ENCODE measurements around the gene ABO. TPM values are rescaled to one million over a fixed set of nuclear protein-coding genes. Genes with fewer than 3 reads are reported as not detected.

Gene ABO
- total and polyA plus RNA-seq, 7 donors: 0.03 to 0.86 (median 0.51) TPM

DNA sequence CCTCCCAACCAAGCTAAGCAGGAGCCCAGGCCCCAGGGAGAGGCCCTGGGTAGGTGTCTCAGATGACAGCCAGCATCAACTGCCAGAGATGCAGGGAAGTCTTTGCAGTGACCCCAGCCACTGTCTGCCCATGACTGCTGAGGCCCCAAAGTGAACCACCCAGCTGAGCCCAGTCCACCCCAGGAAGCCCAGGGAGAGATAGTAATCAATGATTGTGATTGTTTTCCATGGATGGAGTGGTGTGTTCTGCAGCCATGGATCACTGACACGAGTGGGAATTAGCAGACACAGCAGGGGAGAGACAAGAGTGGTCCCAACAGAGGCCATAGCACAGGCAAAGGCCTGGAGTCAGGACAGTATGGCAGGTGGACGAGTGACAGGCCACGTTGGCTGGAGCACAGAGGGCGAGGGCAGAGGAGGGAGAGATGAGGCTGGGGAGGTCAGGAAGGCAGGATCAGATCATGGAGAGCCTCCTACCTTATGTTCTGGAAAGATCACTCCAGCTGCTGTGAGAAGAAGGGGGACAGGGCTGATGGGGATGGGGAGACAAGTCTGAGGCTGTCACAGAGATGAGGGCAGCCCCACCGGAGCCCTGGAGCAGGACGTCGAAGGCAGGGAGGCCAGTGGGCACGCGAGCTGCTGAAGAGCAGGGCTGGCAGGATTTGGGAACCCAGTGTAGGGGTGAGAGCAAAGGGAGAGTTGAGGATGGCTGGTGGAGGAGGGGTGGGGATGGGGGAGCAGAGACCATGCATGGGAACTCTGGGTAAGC, 14.5 kb downstream of the ABO start:
- intact Hi-C loops (cut with DNase I): no loop called here
- H3K27ac ChIP-seq: no peak overlapping the region
- ATAC-seq (no peak), DNase-seq (no peak)
- peaks cover 0 to 31% (median 5%) of the 10 kb centered on the region in 3 donors for H3K27me3 ChIP-seq (ENCODE audit: insufficient read depth in 3 of 3, low read length in 2 of 3)
- 77 to 82% (median 81%) methylated on average over 9 of the region's 9 CpGs for WGBS, 3 donors
- no peaks in the 10 kb centered on the region for H3K4me1 ChIP-seq
- TF ChIP-seq CTCF (IDR thresholded peaks at IDR 0.05): no peak
- H3K9me3 ChIP-seq: no peaks in the 10 kb centered on the region
- H3K4me3 ChIP-seq: no peak overlapping the region
- H3K36me3 ChIP-seq (ENCODE audit: insufficient read depth in 1 of 2, low read depth in 1 of 2): no peaks in the 10 kb centered on the region

DNA sequence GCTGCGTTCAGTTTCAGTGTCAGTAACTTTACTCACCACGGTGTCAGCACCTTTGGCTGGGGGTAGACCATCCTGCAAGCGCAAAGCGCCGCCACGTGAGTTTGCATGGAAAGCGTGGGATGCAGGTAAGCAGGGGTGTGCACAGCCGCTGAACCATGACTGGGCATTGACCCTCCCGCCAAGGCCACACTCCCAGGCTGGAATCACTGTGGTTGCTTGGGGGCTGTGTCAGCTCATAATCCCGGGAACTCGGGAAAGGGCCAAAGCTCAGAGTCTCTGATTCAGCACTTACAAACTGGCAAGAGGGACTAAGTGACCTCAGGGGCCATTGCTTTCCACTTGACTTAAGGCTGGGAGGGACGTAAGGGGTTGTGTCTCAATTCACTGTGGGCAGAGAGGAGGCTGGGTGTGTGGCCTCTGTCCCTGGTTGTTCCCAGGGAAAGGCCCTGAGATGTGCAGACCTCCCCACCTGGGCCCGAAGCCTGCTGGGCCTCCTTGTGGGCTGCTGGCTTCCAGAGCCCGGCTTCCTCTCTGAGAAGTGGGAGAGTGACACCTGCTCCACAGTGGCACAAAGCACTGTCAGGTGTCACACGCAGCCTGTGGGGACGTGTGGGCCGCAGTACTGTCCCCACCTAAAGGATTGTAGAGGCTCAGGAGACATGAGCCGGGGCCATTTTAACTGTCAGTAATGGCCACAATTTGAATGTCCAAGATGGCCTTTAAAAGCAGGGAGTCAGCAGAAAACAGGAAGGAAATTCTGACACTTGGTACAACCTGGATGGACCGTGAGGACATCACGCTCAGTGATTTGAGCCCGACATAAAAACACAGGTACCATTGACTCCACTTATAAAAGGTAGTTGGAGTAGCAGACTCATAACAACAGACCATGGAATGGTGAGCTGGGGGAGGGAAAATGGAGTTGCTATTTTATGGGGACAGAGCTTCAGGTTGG, 16.7 kb downstream of the ABO start:
- no peak for TF ChIP-seq CTCF (IDR thresholded peaks at IDR 0.05)
- DNase-seq (no peak), ATAC-seq (no peak)
- intact Hi-C loops (cut with DNase I): no loop called here
- Histone ChIP-seq H3K27ac (no peak overlapping the region), H3K36me3 (ENCODE audit: insufficient read depth in 1 of 2, low read depth in 1 of 2) (no peaks in the 10 kb centered on the region), H3K4me3 (no peak overlapping the region), H3K9me3 (peaks cover 8% of the 10 kb centered on the region), H3K27me3 (ENCODE audit: insufficient read depth in 3 of 3, low read length in 2 of 3) (peaks cover 0 to 16% (median 5%) of the 10 kb centered on the region in 3 donors), H3K4me1 (no peaks in the 10 kb centered on the region)
- 71 to 81% (median 78%) methylated on average over 21 of the region's 21 CpGs for WGBS, 3 donors

- DNase-seq (peak in 1 of 2 donors; percentile 76), ATAC-seq (peak in 2 of 4 donors; percentile 13 to 56)
- no peak for TF ChIP-seq CTCF (IDR thresholded peaks at IDR 0.05)
- no peaks in the 10 kb centered on the region for H3K36me3 ChIP-seq (ENCODE audit: insufficient read depth in 1 of 2, low read depth in 1 of 2)
- no peak overlapping the region for H3K4me3 ChIP-seq
- no peak overlapping the region for H3K27ac ChIP-seq
- peaks cover 0 to 15% (median 5%) of the 10 kb centered on the region in 3 donors for H3K27me3 ChIP-seq (ENCODE audit: insufficient read depth in 3 of 3, low read length in 2 of 3)
- 39 to 49% (median 49%) methylated on average over 13 of the region's 13 CpGs for WGBS, 3 donors
- H3K9me3 ChIP-seq: peaks cover 8% of the 10 kb centered on the region
- no peaks in the 10 kb centered on the region for H3K4me1 ChIP-seq
- intact Hi-C loops (cut with DNase I): no loop called here
Observed at GRCh38 chr9:133257465-133257956, 17.5 kb downstream of the ABO start.

DNA sequence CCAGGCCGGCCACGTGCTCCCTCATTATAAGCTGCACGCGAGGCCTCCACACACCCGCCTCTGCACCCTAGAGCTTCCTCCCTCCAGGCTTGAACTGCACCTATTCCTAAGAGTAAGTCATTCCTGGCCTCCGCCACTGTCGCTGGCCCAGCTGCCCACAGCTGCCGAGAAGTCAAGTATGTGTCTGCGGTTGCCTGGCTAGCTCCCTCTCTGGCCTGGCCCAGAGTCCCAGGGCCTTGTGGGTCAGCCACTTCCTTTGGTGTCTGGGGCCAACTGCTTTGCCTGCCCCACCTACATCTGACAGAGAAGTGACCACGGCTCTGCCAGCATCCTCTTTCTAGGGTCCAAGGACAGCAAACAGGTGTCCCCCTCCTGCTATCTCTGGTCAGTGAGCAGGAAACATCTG, 18.3 kb downstream of the ABO start:
- WGBS, 3 donors: 27 to 37% (median 31%) methylated on average over 10 of the region's 10 CpGs
- no peak for TF ChIP-seq CTCF (IDR thresholded peaks at IDR 0.05)
- Histone ChIP-seq H3K27me3 (ENCODE audit: insufficient read depth in 3 of 3, low read length in 2 of 3) (peaks cover 0 to 8% (median 3%) of the 10 kb centered on the region in 3 donors), H3K36me3 (ENCODE audit: insufficient read depth in 1 of 2, low read depth in 1 of 2) (no peaks in the 10 kb centered on the region), H3K4me3 (no peak overlapping the region), H3K27ac (no peak overlapping the region), H3K9me3 (peaks cover 8% of the 10 kb centered on the region), H3K4me1 (no peaks in the 10 kb centered on the region)
- intact Hi-C loops (cut with DNase I): no loop called here
- no peak for DNase-seq
- no peak for ATAC-seq
